ENCODE measurements around the gene EEPD1.

GRCh38 chr7:36348771-36349170 is 195.7 kb downstream of the EEPD1 start:
- TF ChIP-seq CTCF (IDR thresholded peaks at IDR 0.05) (no peak), POLR2A (IDR thresholded peaks at IDR 0.05) (no peak)

All from uterus (tissue), 2 donors.